ENCODE data around the gene PIK3R6.

PIK3R6 gene

GRCh38 chr17:8869114-8869815 lies 1.8 kb upstream of the PIK3R6 start:
- no peak overlapping the region for H3K9ac ChIP-seq (ENCODE audit: low read length)
- no peak overlapping the region for H3K4me3 ChIP-seq (ENCODE audit: low read depth, low read length, poor library complexity, severe bottlenecking)
- H2AFZ ChIP-seq (ENCODE audit: low read length): no peak overlapping the region
- H3K27ac ChIP-seq (ENCODE audit: low read depth, low read length, poor library complexity, severe bottlenecking): no peak overlapping the region
- no peaks in the 10 kb centered on the region; the same call in 1 of the 2 replicates for H3K27me3 ChIP-seq (ENCODE audit: insufficient read depth, low read length)
- no peaks in the 10 kb centered on the region for H3K36me3 ChIP-seq (ENCODE audit: insufficient read depth, low read length)
- H3K4me1 ChIP-seq (ENCODE audit: insufficient read depth, low read length, severe bottlenecking): no peaks in the 10 kb centered on the region
- H3K4me2 ChIP-seq (ENCODE audit: low read length): no peak overlapping the region
- H3K79me2 ChIP-seq (ENCODE audit: insufficient read depth, low read length): no peaks in the 10 kb centered on the region
- H3K9me3 ChIP-seq (ENCODE audit: low read length): no peaks in the 10 kb centered on the region
- no peaks in the 10 kb centered on the region for H3K9me2 ChIP-seq (ENCODE audit: low read depth, low read length)
- TF ChIP-seq CTCF (IDR thresholded peaks at IDR 0.05; ENCODE audit: low read length) (no peak), EZH2 (IDR thresholded peaks at IDR 0.05; ENCODE audit: borderline replicate concordance, low read length) (no peak)
- no peaks in the 10 kb centered on the region for H4K20me1 ChIP-seq (ENCODE audit: insufficient read depth, low read length)
- H3F3A ChIP-seq (ENCODE audit: insufficient read depth, low read length): no peaks in the 10 kb centered on the region

- H2AFZ ChIP-seq (ENCODE audit: low read length): no peak overlapping the region
- no peaks in the 10 kb centered on the region for H3K36me3 ChIP-seq (ENCODE audit: insufficient read depth, low read length)
- no peaks in the 10 kb centered on the region for H4K20me1 ChIP-seq (ENCODE audit: insufficient read depth, low read length)
- H3F3A ChIP-seq (ENCODE audit: insufficient read depth, low read length): no peaks in the 10 kb centered on the region
- no peaks in the 10 kb centered on the region for H3K9me2 ChIP-seq (ENCODE audit: low read depth, low read length)
- H3K27ac ChIP-seq (ENCODE audit: low read depth, low read length, poor library complexity, severe bottlenecking): no peak overlapping the region
- H3K4me1 ChIP-seq (ENCODE audit: insufficient read depth, low read length, severe bottlenecking): no peaks in the 10 kb centered on the region
- no peaks in the 10 kb centered on the region; the same call in 1 of the 2 replicates for H3K27me3 ChIP-seq (ENCODE audit: insufficient read depth, low read length)
- TF ChIP-seq CTCF (IDR thresholded peaks at IDR 0.05; ENCODE audit: low read length) (no peak), EZH2 (IDR thresholded peaks at IDR 0.05; ENCODE audit: borderline replicate concordance, low read length) (no peak)
- no peak overlapping the region for H3K9ac ChIP-seq (ENCODE audit: low read length)
- H3K4me3 ChIP-seq (ENCODE audit: low read depth, low read length, poor library complexity, severe bottlenecking): no peak overlapping the region
- no peaks in the 10 kb centered on the region for H3K9me3 ChIP-seq (ENCODE audit: low read length)
- no peaks in the 10 kb centered on the region for H3K79me2 ChIP-seq (ENCODE audit: insufficient read depth, low read length)
- no peak overlapping the region for H3K4me2 ChIP-seq (ENCODE audit: low read length)
Measured at GRCh38 chr17:8868529-8868951, 1.1 kb upstream of the PIK3R6 start.

- Histone ChIP-seq H3K27ac (ENCODE audit: low read depth, low read length, poor library complexity, severe bottlenecking) (no peak overlapping the region), H3K36me3 (ENCODE audit: insufficient read depth, low read length) (no peaks in the 10 kb centered on the region), H4K20me1 (ENCODE audit: insufficient read depth, low read length) (no peaks in the 10 kb centered on the region), H2AFZ (ENCODE audit: low read length) (no peak overlapping the region), H3K27me3 (ENCODE audit: insufficient read depth, low read length) (no peaks in the 10 kb centered on the region; the same call in 1 of the 2 replicates), H3F3A (ENCODE audit: insufficient read depth, low read length) (no peaks in the 10 kb centered on the region), H3K9me2 (ENCODE audit: low read depth, low read length) (no peaks in the 10 kb centered on the region), H3K4me2 (ENCODE audit: low read length) (no peak overlapping the region), H3K79me2 (ENCODE audit: insufficient read depth, low read length) (no peaks in the 10 kb centered on the region), H3K9ac (ENCODE audit: low read length) (no peak overlapping the region), H3K9me3 (ENCODE audit: low read length) (no peaks in the 10 kb centered on the region), H3K4me1 (ENCODE audit: insufficient read depth, low read length, severe bottlenecking) (no peaks in the 10 kb centered on the region), H3K4me3 (ENCODE audit: low read depth, low read length, poor library complexity, severe bottlenecking) (no peak overlapping the region)
- TF ChIP-seq EZH2 (IDR thresholded peaks at IDR 0.05; ENCODE audit: borderline replicate concordance, low read length): no peak
- TF ChIP-seq CTCF (IDR thresholded peaks at IDR 0.05; ENCODE audit: low read length): no peak
Measured at GRCh38 chr17:8868092-8868491, 618 bp upstream of the PIK3R6 start.

Data from OCI-LY1 (cell line).